OCI-LY1 (cell line): ENCODE measurements around the gene PLCB4.

Experiments used
- CTCF ChIP-seq: fragments of 200-600 bp; sonication (generic), shearing (Covaris generic); IDR thresholded peaks from 2 replicates; pipeline ENCODE4 v1.5.1; 2017; ENCODE audit warnings: mild to moderate bottlenecking, antibody characterized with exemption, low read length, moderate library complexity, mixed read lengths
- EZH2 ChIP-seq: fragments of 200-600 bp; sonication (generic), shearing (Covaris generic); IDR thresholded peaks from 2 replicates; pipeline ENCODE4 v1.8.0; 2017; ENCODE audit warnings: borderline replicate concordance, mixed run types, mild to moderate bottlenecking, antibody characterized with exemption, low read length, moderate library complexity, mixed read lengths

- TF ChIP-seq CTCF = no peak
- no peak for TF ChIP-seq EZH2
These were observed 80.9 kb downstream of the PLCB4 start for GRCh38 chr20:9149796-9150195.
